Sigmoid colon (tissue), 4 donors: ENCODE data around the gene ADAMTS17.

ENCODE experiments used
- EP300 ChIP-seq, 4 donors: sonication (generic); formaldehyde crosslinking; IDR thresholded peaks; one replicate each; pipeline ENCODE4 v1.6.1; 2017; ENCODE audit warnings: antibody characterized with exemption in 4 of 4
- POLR2A ChIP-seq, 2 donors: fragments of 450-650 bp; IDR thresholded peaks; one replicate each; pipeline ENCODE4 v1.6.1; 2016; ENCODE audit warnings: antibody characterized with exemption in 2 of 2, mild to moderate bottlenecking in 2 of 2, moderate library complexity in 2 of 2
- POLR2AphosphoS5 ChIP-seq, 4 donors: sonication (generic); formaldehyde crosslinking; IDR thresholded peaks; one replicate each; pipeline ENCODE4 v1.6.1; 2017; ENCODE audit warnings: antibody characterized with exemption in 4 of 4
- TF ChIP-seq, protein P1 (sequence below), 4 experiments: fragments of 450-650 bp in 3 of 4; fragments of 200-600 bp in 1 of 4; IDR thresholded peaks; one replicate each; pipeline ENCODE4 v1.5.1; 2016 to 2019; ENCODE audit warnings: antibody characterized with exemption in 4 of 4, mild to moderate bottlenecking in 3 of 4, moderate library complexity in 2 of 4

- TF ChIP-seq, protein P1, sequence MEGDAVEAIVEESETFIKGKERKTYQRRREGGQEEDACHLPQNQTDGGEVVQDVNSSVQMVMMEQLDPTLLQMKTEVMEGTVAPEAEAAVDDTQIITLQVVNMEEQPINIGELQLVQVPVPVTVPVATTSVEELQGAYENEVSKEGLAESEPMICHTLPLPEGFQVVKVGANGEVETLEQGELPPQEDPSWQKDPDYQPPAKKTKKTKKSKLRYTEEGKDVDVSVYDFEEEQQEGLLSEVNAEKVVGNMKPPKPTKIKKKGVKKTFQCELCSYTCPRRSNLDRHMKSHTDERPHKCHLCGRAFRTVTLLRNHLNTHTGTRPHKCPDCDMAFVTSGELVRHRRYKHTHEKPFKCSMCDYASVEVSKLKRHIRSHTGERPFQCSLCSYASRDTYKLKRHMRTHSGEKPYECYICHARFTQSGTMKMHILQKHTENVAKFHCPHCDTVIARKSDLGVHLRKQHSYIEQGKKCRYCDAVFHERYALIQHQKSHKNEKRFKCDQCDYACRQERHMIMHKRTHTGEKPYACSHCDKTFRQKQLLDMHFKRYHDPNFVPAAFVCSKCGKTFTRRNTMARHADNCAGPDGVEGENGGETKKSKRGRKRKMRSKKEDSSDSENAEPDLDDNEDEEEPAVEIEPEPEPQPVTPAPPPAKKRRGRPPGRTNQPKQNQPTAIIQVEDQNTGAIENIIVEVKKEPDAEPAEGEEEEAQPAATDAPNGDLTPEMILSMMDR (IDR thresholded peaks at IDR 0.05): no peak
- TF ChIP-seq POLR2A (IDR thresholded peaks at IDR 0.05): no peak
- no peak for TF ChIP-seq EP300 (IDR thresholded peaks at IDR 0.05)
- no peak for TF ChIP-seq POLR2AphosphoS5 (IDR thresholded peaks at IDR 0.05)
Observed at GRCh38 chr15:100054539-100054938, 287.2 kb downstream of the ADAMTS17 start.
